ENCODE results near the gene STAM2. TPM values are rescaled to one million over a fixed set of nuclear protein-coding genes. Genes with fewer than 3 reads are reported as not detected.

The STAM2 gene
- total RNA-seq, 1 donor from 2014 or later = 25.7 TPM

GRCh38 chr2:152098496-152099366, 76.8 kb downstream of the STAM2 start, which contains the start of gene CACNB4:
Gene CACNB4, minus strand, starts transcription at chr2:152099044.
- peaks cover 20% of the 10 kb centered on the region for H3K27me3 ChIP-seq (ENCODE audit: control insufficient read depth, insufficient read depth, low read length)
- TF ChIP-seq, protein P1, sequence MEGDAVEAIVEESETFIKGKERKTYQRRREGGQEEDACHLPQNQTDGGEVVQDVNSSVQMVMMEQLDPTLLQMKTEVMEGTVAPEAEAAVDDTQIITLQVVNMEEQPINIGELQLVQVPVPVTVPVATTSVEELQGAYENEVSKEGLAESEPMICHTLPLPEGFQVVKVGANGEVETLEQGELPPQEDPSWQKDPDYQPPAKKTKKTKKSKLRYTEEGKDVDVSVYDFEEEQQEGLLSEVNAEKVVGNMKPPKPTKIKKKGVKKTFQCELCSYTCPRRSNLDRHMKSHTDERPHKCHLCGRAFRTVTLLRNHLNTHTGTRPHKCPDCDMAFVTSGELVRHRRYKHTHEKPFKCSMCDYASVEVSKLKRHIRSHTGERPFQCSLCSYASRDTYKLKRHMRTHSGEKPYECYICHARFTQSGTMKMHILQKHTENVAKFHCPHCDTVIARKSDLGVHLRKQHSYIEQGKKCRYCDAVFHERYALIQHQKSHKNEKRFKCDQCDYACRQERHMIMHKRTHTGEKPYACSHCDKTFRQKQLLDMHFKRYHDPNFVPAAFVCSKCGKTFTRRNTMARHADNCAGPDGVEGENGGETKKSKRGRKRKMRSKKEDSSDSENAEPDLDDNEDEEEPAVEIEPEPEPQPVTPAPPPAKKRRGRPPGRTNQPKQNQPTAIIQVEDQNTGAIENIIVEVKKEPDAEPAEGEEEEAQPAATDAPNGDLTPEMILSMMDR (IDR thresholded peaks at IDR 0.05; ENCODE audit: insufficient read depth, low read length, poor library complexity, severe bottlenecking) = no peak
- no peak for DNase-seq (ENCODE audit: low read depth)

GRCh38 chr2:152097801-152098495, 77.6 kb downstream of the STAM2 start:
- TF ChIP-seq, protein P1 (IDR thresholded peaks at IDR 0.05; ENCODE audit: insufficient read depth, low read length, poor library complexity, severe bottlenecking) = no peak
- Histone ChIP-seq H3K4me3 (ENCODE audit: low read depth, low read length) (peak overlapping the region; percentile 53), H3K36me3 (ENCODE audit: control insufficient read depth, insufficient read depth, low read length) (no peaks in the 10 kb centered on the region), H3K27me3 (ENCODE audit: control insufficient read depth, insufficient read depth, low read length) (peaks cover 20% of the 10 kb centered on the region)
- DNase-seq (ENCODE audit: low read depth) = no peak

More at GRCh38 chr2:152098496-152099366, 76.8 kb downstream of the STAM2 start, which contains the start of gene CACNB4:
- Histone ChIP-seq H3K36me3 (ENCODE audit: control insufficient read depth, insufficient read depth, low read length) (no peaks in the 10 kb centered on the region), H3K4me3 (ENCODE audit: low read depth, low read length) (peak within 1 kb of the TSS; percentile 53)

- Histone ChIP-seq H3K36me3 (ENCODE audit: control insufficient read depth, insufficient read depth, low read length) (no peaks in the 10 kb centered on the region), H3K4me3 (ENCODE audit: low read depth, low read length) (peak overlapping the region; percentile 53), H3K27me3 (ENCODE audit: control insufficient read depth, insufficient read depth, low read length) (peaks cover 20% of the 10 kb centered on the region)
- DNase-seq (ENCODE audit: low read depth) = no peak
- TF ChIP-seq, protein P1 (IDR thresholded peaks at IDR 0.05; ENCODE audit: insufficient read depth, low read length, poor library complexity, severe bottlenecking) = no peak
Measured at GRCh38 chr2:152097290-152097800, 78.2 kb downstream of the STAM2 start.

- Histone ChIP-seq H3K4me3 (ENCODE audit: low read depth, low read length) (no peak overlapping the region), H3K27me3 (ENCODE audit: control insufficient read depth, insufficient read depth, low read length) (peaks cover 15% of the 10 kb centered on the region), H3K36me3 (ENCODE audit: control insufficient read depth, insufficient read depth, low read length) (no peaks in the 10 kb centered on the region)
- TF ChIP-seq, protein P1 (IDR thresholded peaks at IDR 0.05; ENCODE audit: insufficient read depth, low read length, poor library complexity, severe bottlenecking) = no peak
- no peak for DNase-seq (ENCODE audit: low read depth)
Measured at GRCh38 chr2:152095146-152095545, 80.4 kb downstream of the STAM2 start.

DNA sequence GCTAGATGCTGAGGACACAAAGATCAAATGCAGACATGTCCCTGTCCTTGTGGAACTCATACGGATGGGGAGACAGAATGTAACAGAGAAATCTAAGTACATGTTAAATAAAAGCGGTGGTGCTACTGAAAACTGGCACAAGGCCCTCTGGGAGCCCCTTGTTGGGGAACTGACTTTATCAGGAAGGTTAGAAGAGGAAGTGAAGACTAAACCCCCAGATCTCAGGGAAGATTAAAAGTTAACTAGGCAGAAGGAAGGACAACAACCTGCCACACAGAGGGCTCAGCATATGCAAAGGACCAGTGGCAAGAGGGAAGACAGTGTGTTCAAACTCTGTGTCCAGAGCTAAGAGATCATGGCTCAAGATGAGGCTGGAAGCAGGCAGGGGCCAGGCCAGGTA, 81.5 kb downstream of the STAM2 start:
- DNase-seq (ENCODE audit: low read depth) = no peak
- no peak overlapping the region for H3K4me3 ChIP-seq (ENCODE audit: low read depth, low read length)
- TF ChIP-seq, protein P1 (IDR thresholded peaks at IDR 0.05; ENCODE audit: insufficient read depth, low read length, poor library complexity, severe bottlenecking) = no peak
- H3K27me3 ChIP-seq (ENCODE audit: control insufficient read depth, insufficient read depth, low read length) = peaks cover 8% of the 10 kb centered on the region
- no peaks in the 10 kb centered on the region for H3K36me3 ChIP-seq (ENCODE audit: control insufficient read depth, insufficient read depth, low read length)

Measured in kidney epithelial cell (primary cell).